K562 (cell line): ENCODE data around the gene CHST15.

Experiments
- FIP1L1 ChIP-seq: fragments of 200-400 bp; formaldehyde crosslinking; IDR thresholded peaks from 2 replicates; pipeline ENCODE4 v1.6.1; 2018; ENCODE audit warnings: mild to moderate bottlenecking, low read depth, low read length; ENCODE audit not compliant: poor library complexity, severe bottlenecking
- HDAC2 ChIP-seq: fragments of 450-650 bp; IDR thresholded peaks from 2 replicates; pipeline ENCODE4 v1.6.1; 2016; ENCODE audit warnings: mild to moderate bottlenecking
- MAZ ChIP-seq, 2 experiments: fragments of 450-650 bp in 1 of 2; sonication (generic) in 1 of 2; formaldehyde crosslinking; IDR thresholded peaks in 1 of 2; conservative IDR thresholded peaks in 1 of 2; 2 replicates each; pipeline versions ENCODE4 v1.4.0 to v1.5.0; 2020; ENCODE audit warnings: mild to moderate bottlenecking in 1 of 2, missing genetic modification reagents in 1 of 2
- MTA2 ChIP-seq: fragments of 450-650 bp; IDR thresholded peaks from 2 replicates; pipeline ENCODE4 v1.6.1; 2016; ENCODE audit warnings: low read depth
- RNF2 ChIP-seq: sonication (generic); IDR thresholded peaks from 2 replicates; pipeline ENCODE4 v1.6.1; 2016
- SRSF3 ChIP-seq: fragments of 200-400 bp; formaldehyde crosslinking; IDR thresholded peaks from 2 replicates; pipeline ENCODE4 v1.6.1; 2016; ENCODE audit warnings: mild to moderate bottlenecking, low read length, moderate library complexity; ENCODE audit not compliant: insufficient read depth
- TF ChIP-seq, protein P1 (sequence below), 3 experiments: IDR thresholded peaks in 2 of 3; conservative IDR thresholded peaks in 1 of 3; 2 replicates each; pipeline ENCODE4 v1.5.1; 2011 to 2012; ENCODE audit warnings: low read length in 3 of 3, mild to moderate bottlenecking in 3 of 3, control low read depth in 2 of 3, improper control_type of control experiment in 1 of 3, inconsistent platforms in 1 of 3, low read depth in 1 of 3, mixed read lengths in 1 of 3, moderate library complexity in 1 of 3; ENCODE audit not compliant: insufficient read depth in 2 of 3
- TF ChIP-seq, protein P2 (sequence below): sonication (generic); formaldehyde crosslinking; IDR thresholded peaks from 2 replicates; pipeline ENCODE4 v1.8.1; 2023; ENCODE audit warnings: mild to moderate bottlenecking, missing genetic modification reagents, moderate library complexity

DNA sequence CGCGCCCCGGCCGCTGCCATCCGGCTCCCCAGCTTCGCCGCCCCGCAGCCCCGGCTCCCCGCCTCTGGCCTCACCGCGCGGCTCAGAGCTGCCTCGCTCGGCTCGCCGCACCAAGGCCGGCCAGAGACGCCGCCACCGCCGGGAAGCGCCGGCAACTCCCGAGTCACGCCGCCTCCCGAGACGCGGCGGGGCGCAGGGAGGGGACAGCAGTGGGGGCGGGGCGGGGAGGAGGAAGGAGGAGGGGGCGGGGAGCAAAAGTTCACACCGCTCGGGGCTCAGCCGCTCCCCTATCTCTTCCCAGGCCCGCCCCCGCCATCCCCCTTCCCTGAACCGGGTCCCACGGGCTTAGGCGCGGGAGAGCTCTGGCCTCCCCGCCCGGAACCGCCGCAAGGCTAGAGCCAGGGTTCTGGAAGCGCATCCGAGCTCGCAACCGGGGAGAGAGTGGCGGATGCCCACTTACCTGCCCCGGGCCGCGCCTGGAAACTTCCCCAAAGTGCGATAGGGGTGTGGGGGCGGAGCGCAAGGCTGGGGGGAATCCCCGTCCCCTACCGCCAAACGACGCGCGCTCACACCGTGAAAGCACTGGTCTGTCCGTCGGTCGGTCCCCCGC is 1.0 kb downstream of the CHST15 start:
- no peak for TF ChIP-seq SRSF3
- TF ChIP-seq MAZ (CRISPR knock-in tag; conservative IDR thresholded peaks at IDR 0.05 in 1 of 2, IDR thresholded peaks at IDR 0.05 in 1 of 2) = no peak
- TF ChIP-seq, protein P1, sequence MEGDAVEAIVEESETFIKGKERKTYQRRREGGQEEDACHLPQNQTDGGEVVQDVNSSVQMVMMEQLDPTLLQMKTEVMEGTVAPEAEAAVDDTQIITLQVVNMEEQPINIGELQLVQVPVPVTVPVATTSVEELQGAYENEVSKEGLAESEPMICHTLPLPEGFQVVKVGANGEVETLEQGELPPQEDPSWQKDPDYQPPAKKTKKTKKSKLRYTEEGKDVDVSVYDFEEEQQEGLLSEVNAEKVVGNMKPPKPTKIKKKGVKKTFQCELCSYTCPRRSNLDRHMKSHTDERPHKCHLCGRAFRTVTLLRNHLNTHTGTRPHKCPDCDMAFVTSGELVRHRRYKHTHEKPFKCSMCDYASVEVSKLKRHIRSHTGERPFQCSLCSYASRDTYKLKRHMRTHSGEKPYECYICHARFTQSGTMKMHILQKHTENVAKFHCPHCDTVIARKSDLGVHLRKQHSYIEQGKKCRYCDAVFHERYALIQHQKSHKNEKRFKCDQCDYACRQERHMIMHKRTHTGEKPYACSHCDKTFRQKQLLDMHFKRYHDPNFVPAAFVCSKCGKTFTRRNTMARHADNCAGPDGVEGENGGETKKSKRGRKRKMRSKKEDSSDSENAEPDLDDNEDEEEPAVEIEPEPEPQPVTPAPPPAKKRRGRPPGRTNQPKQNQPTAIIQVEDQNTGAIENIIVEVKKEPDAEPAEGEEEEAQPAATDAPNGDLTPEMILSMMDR (IDR thresholded peaks at IDR 0.05 in 2 of 3, conservative IDR thresholded peaks at IDR 0.05 in 1 of 3; ENCODE audit: insufficient read depth in 2 of 3, low read depth in 1 of 3, low read length in 3 of 3) = no peak
- TF ChIP-seq FIP1L1 = no peak
- no peak for TF ChIP-seq HDAC2
- TF ChIP-seq, protein P2, sequence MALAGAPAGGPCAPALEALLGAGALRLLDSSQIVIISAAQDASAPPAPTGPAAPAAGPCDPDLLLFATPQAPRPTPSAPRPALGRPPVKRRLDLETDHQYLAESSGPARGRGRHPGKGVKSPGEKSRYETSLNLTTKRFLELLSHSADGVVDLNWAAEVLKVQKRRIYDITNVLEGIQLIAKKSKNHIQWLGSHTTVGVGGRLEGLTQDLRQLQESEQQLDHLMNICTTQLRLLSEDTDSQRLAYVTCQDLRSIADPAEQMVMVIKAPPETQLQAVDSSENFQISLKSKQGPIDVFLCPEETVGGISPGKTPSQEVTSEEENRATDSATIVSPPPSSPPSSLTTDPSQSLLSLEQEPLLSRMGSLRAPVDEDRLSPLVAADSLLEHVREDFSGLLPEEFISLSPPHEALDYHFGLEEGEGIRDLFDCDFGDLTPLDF (CRISPR knock-in tag) = no peak
- no peak for TF ChIP-seq MTA2
- no peak for TF ChIP-seq RNF2
